ENCODE results near the gene DOK6. TPM values are rescaled to one million over a fixed set of nuclear protein-coding genes. Genes with fewer than 3 reads are reported as not detected.

DOK6 gene
- polyA plus RNA-seq, 1 donor, result 3.7 TPM

GRCh38 chr18:69380324-69380723 is 20.4 kb upstream of the DOK6 start:
- Histone ChIP-seq H3K4me1 (ENCODE audit: control insufficient read depth, insufficient read depth, low read length) (no peaks in the 10 kb centered on the region), H3K36me3 (ENCODE audit: control insufficient read depth, insufficient read depth, low read length) (no peaks in the 10 kb centered on the region), H3K9me3 (ENCODE audit: control insufficient read depth, low read depth, low read length) (no peaks in the 10 kb centered on the region), H3K27ac (ENCODE audit: low read length) (no peak overlapping the region), H3K4me3 (ENCODE audit: low read length) (no peak overlapping the region), H3K27me3 (ENCODE audit: control insufficient read depth, insufficient read depth, low read length) (no peaks in the 10 kb centered on the region)
- 88% methylated on average over 1 of the region's 7 CpGs for WGBS (ENCODE audit: insufficient coverage, low lambda C conversion rate)
- DNase-seq, result no peak

- WGBS (ENCODE audit: insufficient coverage, low lambda C conversion rate), result no CpG with 5 or more reads among the region's 3 CpGs
- DNase-seq, result no peak
These were observed 17.5 kb upstream of the DOK6 start for GRCh38 chr18:69383186-69383585.

GRCh38 chr18:69387186-69387585 is 13.5 kb upstream of the DOK6 start:
- Histone ChIP-seq H3K27ac (ENCODE audit: low read length) (no peak overlapping the region), H3K27me3 (ENCODE audit: control insufficient read depth, insufficient read depth, low read length) (no peaks in the 10 kb centered on the region), H3K36me3 (ENCODE audit: control insufficient read depth, insufficient read depth, low read length) (no peaks in the 10 kb centered on the region), H3K4me3 (ENCODE audit: low read length) (no peak overlapping the region), H3K9me3 (ENCODE audit: control insufficient read depth, low read depth, low read length) (no peaks in the 10 kb centered on the region), H3K4me1 (ENCODE audit: control insufficient read depth, insufficient read depth, low read length) (no peaks in the 10 kb centered on the region)
- WGBS (ENCODE audit: insufficient coverage, low lambda C conversion rate), result no CpG with 5 or more reads among the region's 2 CpGs
- no peak for DNase-seq

More at GRCh38 chr18:69383186-69383585, 17.5 kb upstream of the DOK6 start:
- H3K27me3 ChIP-seq (ENCODE audit: control insufficient read depth, insufficient read depth, low read length), result no peaks in the 10 kb centered on the region
- H3K4me3 ChIP-seq (ENCODE audit: low read length), result no peak overlapping the region
- H3K9me3 ChIP-seq (ENCODE audit: control insufficient read depth, low read depth, low read length), result no peaks in the 10 kb centered on the region
- no peaks in the 10 kb centered on the region for H3K4me1 ChIP-seq (ENCODE audit: control insufficient read depth, insufficient read depth, low read length)
- no peak overlapping the region for H3K27ac ChIP-seq (ENCODE audit: low read length)
- no peaks in the 10 kb centered on the region for H3K36me3 ChIP-seq (ENCODE audit: control insufficient read depth, insufficient read depth, low read length)

GRCh38 chr18:69388222-69388621 is 12.5 kb upstream of the DOK6 start:
- Histone ChIP-seq H3K4me3 (ENCODE audit: low read length) (no peak overlapping the region), H3K27ac (ENCODE audit: low read length) (no peak overlapping the region), H3K4me1 (ENCODE audit: control insufficient read depth, insufficient read depth, low read length) (no peaks in the 10 kb centered on the region), H3K9me3 (ENCODE audit: control insufficient read depth, low read depth, low read length) (no peaks in the 10 kb centered on the region), H3K36me3 (ENCODE audit: control insufficient read depth, insufficient read depth, low read length) (no peaks in the 10 kb centered on the region), H3K27me3 (ENCODE audit: control insufficient read depth, insufficient read depth, low read length) (no peaks in the 10 kb centered on the region)
- DNase-seq, result no peak
- WGBS (ENCODE audit: insufficient coverage, low lambda C conversion rate), result 100% methylated on average over 1 of the region's 1 CpG

- no peak overlapping the region for H3K4me3 ChIP-seq (ENCODE audit: low read length)
- peaks cover 8% of the 10 kb centered on the region for H3K4me1 ChIP-seq (ENCODE audit: control insufficient read depth, insufficient read depth, low read length)
- no peaks in the 10 kb centered on the region for H3K9me3 ChIP-seq (ENCODE audit: control insufficient read depth, low read depth, low read length)
- H3K27ac ChIP-seq (ENCODE audit: low read length), result no peak overlapping the region
- no peaks in the 10 kb centered on the region for H3K36me3 ChIP-seq (ENCODE audit: control insufficient read depth, insufficient read depth, low read length)
- no CpG with 5 or more reads among the region's 7 CpGs for WGBS (ENCODE audit: insufficient coverage, low lambda C conversion rate)
- H3K27me3 ChIP-seq (ENCODE audit: control insufficient read depth, insufficient read depth, low read length), result peaks cover 22% of the 10 kb centered on the region
- no peak for DNase-seq
These were observed 3.6 kb upstream of the DOK6 start for GRCh38 chr18:69397096-69397495.

- no peak overlapping the region for H3K4me3 ChIP-seq (ENCODE audit: low read length)
- WGBS (ENCODE audit: insufficient coverage, low lambda C conversion rate), result 70% methylated on average over 2 of the region's 3 CpGs
- no peaks in the 10 kb centered on the region for H3K9me3 ChIP-seq (ENCODE audit: control insufficient read depth, low read depth, low read length)
- DNase-seq, result no peak
- peaks cover 20% of the 10 kb centered on the region for H3K4me1 ChIP-seq (ENCODE audit: control insufficient read depth, insufficient read depth, low read length)
- H3K27me3 ChIP-seq (ENCODE audit: control insufficient read depth, insufficient read depth, low read length), result peaks cover 33% of the 10 kb centered on the region
- H3K36me3 ChIP-seq (ENCODE audit: control insufficient read depth, insufficient read depth, low read length), result no peaks in the 10 kb centered on the region
- no peak overlapping the region for H3K27ac ChIP-seq (ENCODE audit: low read length)
These were observed 1.4 kb upstream of the DOK6 start for GRCh38 chr18:69399253-69399652.

- H3K4me1 ChIP-seq (ENCODE audit: control insufficient read depth, insufficient read depth, low read length), result peaks cover 20% of the 10 kb centered on the region
- no CpG with 5 or more reads among the region's 47 CpGs for WGBS (ENCODE audit: insufficient coverage, low lambda C conversion rate)
- no peaks in the 10 kb centered on the region for H3K36me3 ChIP-seq (ENCODE audit: control insufficient read depth, insufficient read depth, low read length)
- no peak overlapping the region for H3K27ac ChIP-seq (ENCODE audit: low read length)
- peaks cover 33% of the 10 kb centered on the region for H3K27me3 ChIP-seq (ENCODE audit: control insufficient read depth, insufficient read depth, low read length)
- H3K4me3 ChIP-seq (ENCODE audit: low read length), result peak overlapping the region; percentile 48
- no peaks in the 10 kb centered on the region for H3K9me3 ChIP-seq (ENCODE audit: control insufficient read depth, low read depth, low read length)
- no peak for DNase-seq
These were observed 213 bp downstream of the DOK6 start for GRCh38 chr18:69400976-69401225.

- H3K4me1 ChIP-seq (ENCODE audit: control insufficient read depth, insufficient read depth, low read length), result peaks cover 20% of the 10 kb centered on the region
- H3K9me3 ChIP-seq (ENCODE audit: control insufficient read depth, low read depth, low read length), result no peaks in the 10 kb centered on the region
- no peak overlapping the region for H3K27ac ChIP-seq (ENCODE audit: low read length)
- H3K4me3 ChIP-seq (ENCODE audit: low read length), result peak overlapping the region; percentile 48
- peaks cover 33% of the 10 kb centered on the region for H3K27me3 ChIP-seq (ENCODE audit: control insufficient read depth, insufficient read depth, low read length)
- H3K36me3 ChIP-seq (ENCODE audit: control insufficient read depth, insufficient read depth, low read length), result no peaks in the 10 kb centered on the region
- peak in 1 of 2 donors; percentile 32 for DNase-seq
- WGBS (ENCODE audit: insufficient coverage, low lambda C conversion rate), result no CpG with 5 or more reads among the region's 66 CpGs
These were observed 711 bp downstream of the DOK6 start for GRCh38 chr18:69401226-69401971.

GRCh38 chr18:69401972-69402532 is 1.4 kb downstream of the DOK6 start:
- Histone ChIP-seq H3K4me3 (ENCODE audit: low read length) (peak overlapping the region; percentile 48), H3K36me3 (ENCODE audit: control insufficient read depth, insufficient read depth, low read length) (no peaks in the 10 kb centered on the region), H3K4me1 (ENCODE audit: control insufficient read depth, insufficient read depth, low read length) (peaks cover 20% of the 10 kb centered on the region), H3K27me3 (ENCODE audit: control insufficient read depth, insufficient read depth, low read length) (peaks cover 33% of the 10 kb centered on the region), H3K9me3 (ENCODE audit: control insufficient read depth, low read depth, low read length) (no peaks in the 10 kb centered on the region), H3K27ac (ENCODE audit: low read length) (no peak overlapping the region)
- DNase-seq, result no peak
- 0% methylated on average over 1 of the region's 19 CpGs for WGBS (ENCODE audit: insufficient coverage, low lambda C conversion rate)

- no CpG with 5 or more reads among the region's 20 CpGs for WGBS (ENCODE audit: insufficient coverage, low lambda C conversion rate)
- peaks cover 20% of the 10 kb centered on the region for H3K4me1 ChIP-seq (ENCODE audit: control insufficient read depth, insufficient read depth, low read length)
- no peak overlapping the region for H3K27ac ChIP-seq (ENCODE audit: low read length)
- no peaks in the 10 kb centered on the region for H3K36me3 ChIP-seq (ENCODE audit: control insufficient read depth, insufficient read depth, low read length)
- DNase-seq, result peak in 1 of 2 donors; percentile 14
- H3K9me3 ChIP-seq (ENCODE audit: control insufficient read depth, low read depth, low read length), result no peaks in the 10 kb centered on the region
- peaks cover 33% of the 10 kb centered on the region for H3K27me3 ChIP-seq (ENCODE audit: control insufficient read depth, insufficient read depth, low read length)
- H3K4me3 ChIP-seq (ENCODE audit: low read length), result peak overlapping the region; percentile 48
These were observed 1.9 kb downstream of the DOK6 start for GRCh38 chr18:69402533-69402989.

GRCh38 chr18:69408522-69408921 is 7.8 kb downstream of the DOK6 start:
- DNase-seq, result no peak
- H3K36me3 ChIP-seq (ENCODE audit: control insufficient read depth, insufficient read depth, low read length), result no peaks in the 10 kb centered on the region
- 100% methylated on average over 1 of the region's 1 CpG for WGBS (ENCODE audit: insufficient coverage, low lambda C conversion rate)

More at GRCh38 chr18:69408522-69408921, 7.8 kb downstream of the DOK6 start:
- H3K27ac ChIP-seq (ENCODE audit: low read length), result no peak overlapping the region
- no peak overlapping the region for H3K4me3 ChIP-seq (ENCODE audit: low read length)
- H3K27me3 ChIP-seq (ENCODE audit: control insufficient read depth, insufficient read depth, low read length), result no peaks in the 10 kb centered on the region
- no peaks in the 10 kb centered on the region for H3K9me3 ChIP-seq (ENCODE audit: control insufficient read depth, low read depth, low read length)
- no peaks in the 10 kb centered on the region for H3K4me1 ChIP-seq (ENCODE audit: control insufficient read depth, insufficient read depth, low read length)

All from large intestine (tissue), 3 donors.